ENCODE data around the gene CNIH2. TPM values are rescaled to one million over a fixed set of nuclear protein-coding genes. Genes with fewer than 3 reads are reported as not detected.

Gene CNIH2
- polyA plus RNA-seq, 1 donor from 2014 or later = 47.9 TPM

GRCh38 chr11:66314561-66315497 lies 36.9 kb downstream of the CNIH2 start:
- no peaks in the 10 kb centered on the region for H3K9me2 ChIP-seq (ENCODE audit: insufficient read depth, low read length)
- no peak overlapping the region for H3K9ac ChIP-seq (ENCODE audit: low read length)
- no peak overlapping the region for H3K4me2 ChIP-seq (ENCODE audit: low read length)
- TF ChIP-seq REST (IDR thresholded peaks at IDR 0.05; ENCODE audit: borderline replicate concordance) (no peak), EP300 (conservative IDR thresholded peaks at IDR 0.05; ENCODE audit: poor library complexity, severe bottlenecking) (no peak), POLR2AphosphoS5 (IDR thresholded peaks at IDR 0.05) (no peak), RAD21 (conservative IDR thresholded peaks at IDR 0.05) (no peak), EZH2 (IDR thresholded peaks at IDR 0.05; ENCODE audit: borderline replicate concordance, insufficient read depth, low read length, poor library complexity, severe bottlenecking) (no peak), CTCF (IDR thresholded peaks at IDR 0.05; ENCODE audit: poor library complexity, severe bottlenecking) (no peak), SMC3 (conservative IDR thresholded peaks at IDR 0.05; ENCODE audit: poor library complexity) (no peak), TAF1 (IDR thresholded peaks at IDR 0.05; ENCODE audit: low read depth) (no peak), MXI1 (conservative IDR thresholded peaks at IDR 0.05; ENCODE audit: poor library complexity, severe bottlenecking) (no peak)
- no peaks in the 10 kb centered on the region for H3K79me2 ChIP-seq (replicated peaks; ENCODE audit: insufficient read depth, low read length)
- no peaks in the 10 kb centered on the region for H4K20me1 ChIP-seq (ENCODE audit: insufficient read depth)
- no peak overlapping the region for H3K4me3 ChIP-seq (ENCODE audit: low read length)
- H2AFZ ChIP-seq (ENCODE audit: low read depth, low read length) = no peak overlapping the region
- H3F3A ChIP-seq (ENCODE audit: insufficient read depth, low read length, poor library complexity, severe bottlenecking) = no peaks in the 10 kb centered on the region
- no peaks in the 10 kb centered on the region for H3K36me3 ChIP-seq (ENCODE audit: insufficient read depth, low read length)
- no peaks in the 10 kb centered on the region for H3K9me3 ChIP-seq (ENCODE audit: low read length)
- no peak overlapping the region for H3K27ac ChIP-seq (ENCODE audit: low read length)
- H3K27me3 ChIP-seq (ENCODE audit: insufficient read depth, low read depth, low read length) = peaks cover 11% of the 10 kb centered on the region

GRCh38 chr11:66315498-66315885 lies 37.5 kb downstream of the CNIH2 start:
- TF ChIP-seq CTCF (IDR thresholded peaks at IDR 0.05; ENCODE audit: poor library complexity, severe bottlenecking) = no peak
- no peak for TF ChIP-seq MXI1 (conservative IDR thresholded peaks at IDR 0.05; ENCODE audit: poor library complexity, severe bottlenecking)
- no peak for TF ChIP-seq EP300 (conservative IDR thresholded peaks at IDR 0.05; ENCODE audit: poor library complexity, severe bottlenecking)
- TF ChIP-seq RAD21 (conservative IDR thresholded peaks at IDR 0.05) = no peak
- no peak for TF ChIP-seq REST (IDR thresholded peaks at IDR 0.05; ENCODE audit: borderline replicate concordance)
- TF ChIP-seq TAF1 (IDR thresholded peaks at IDR 0.05; ENCODE audit: low read depth) = no peak
- TF ChIP-seq SMC3 (conservative IDR thresholded peaks at IDR 0.05; ENCODE audit: poor library complexity) = no peak
- TF ChIP-seq POLR2AphosphoS5 (IDR thresholded peaks at IDR 0.05) = no peak
- TF ChIP-seq EZH2 (IDR thresholded peaks at IDR 0.05; ENCODE audit: borderline replicate concordance, insufficient read depth, low read length, poor library complexity, severe bottlenecking) = no peak
- H3K9me2 ChIP-seq (ENCODE audit: insufficient read depth, low read length) = no peaks in the 10 kb centered on the region
- no peaks in the 10 kb centered on the region for H4K20me1 ChIP-seq (ENCODE audit: insufficient read depth)
- H3K9me3 ChIP-seq (ENCODE audit: low read length) = no peaks in the 10 kb centered on the region
- H3K27ac ChIP-seq (ENCODE audit: low read length) = no peak overlapping the region
- H3K9ac ChIP-seq (ENCODE audit: low read length) = no peak overlapping the region
- H2AFZ ChIP-seq (ENCODE audit: low read depth, low read length) = no peak overlapping the region
- no peaks in the 10 kb centered on the region for H3F3A ChIP-seq (ENCODE audit: insufficient read depth, low read length, poor library complexity, severe bottlenecking)
- H3K36me3 ChIP-seq (ENCODE audit: insufficient read depth, low read length) = no peaks in the 10 kb centered on the region
- H3K4me3 ChIP-seq (ENCODE audit: low read length) = no peak overlapping the region
- H3K79me2 ChIP-seq (replicated peaks; ENCODE audit: insufficient read depth, low read length) = no peaks in the 10 kb centered on the region
- H3K4me2 ChIP-seq (ENCODE audit: low read length) = no peak overlapping the region
- peaks cover 11% of the 10 kb centered on the region for H3K27me3 ChIP-seq (ENCODE audit: insufficient read depth, low read depth, low read length)

All from neural cell (in vitro differentiated cells).